Progenitor cell of endocrine pancreas (in vitro differentiated cells): ENCODE results near the gene MRPL23. TPM values are rescaled to one million over a fixed set of nuclear protein-coding genes. Genes with fewer than 3 reads are reported as not detected.
A peak's percentile ranks its signal among the peaks of the same experiment; 100 is the strongest.

Source experiments
- DNase-seq: peaks from one replicate; pipeline ENCODE4 v3.0.0; 2021; ENCODE audit warnings: low spot score; ENCODE audit not compliant: unreplicated experiment
- H3K27ac Mint-ChIP-seq: 2 replicates; pipeline ENCODE4 v1.8.0; 2021; ENCODE audit warnings: mild to moderate bottlenecking, moderate library complexity, mixed read lengths
- H3K27me3 Mint-ChIP-seq: 2 replicates; pipeline ENCODE4 v1.8.0; 2021; ENCODE audit warnings: mixed read lengths
- H3K36me3 Mint-ChIP-seq: 2 replicates; pipeline ENCODE4 v1.8.0; 2022; ENCODE audit warnings: mixed read lengths; ENCODE audit not compliant: insufficient read depth
- H3K4me1 Mint-ChIP-seq: 2 replicates; pipeline ENCODE4 v1.8.0; 2021; ENCODE audit warnings: low read depth, mixed read lengths
- H3K4me3 Mint-ChIP-seq: 2 replicates; pipeline ENCODE4 v1.8.0; 2021; ENCODE audit warnings: low read depth, mild to moderate bottlenecking, moderate library complexity, mixed read lengths
- H3K9me3 Mint-ChIP-seq: 2 replicates; pipeline ENCODE4 v1.8.0; 2021; ENCODE audit warnings: low read depth, mixed read lengths
- CTCF ChIP-seq: fragments of 200-600 bp; sonication (generic); IDR thresholded peaks from one replicate; pipeline ENCODE4 v1.5.0; 2021; ENCODE audit warnings: antibody characterized with exemption, mild to moderate bottlenecking; ENCODE audit not compliant: unreplicated experiment
- total RNA-seq: library from RNA; stranded (reverse); gene quantifications from 2 replicates; pipeline ENCODE4 v1.2.1, GENCODE V29; 2021

MRPL23 gene
- total RNA-seq, 1 donor from 2014 or later: 38.1 TPM

DNA sequence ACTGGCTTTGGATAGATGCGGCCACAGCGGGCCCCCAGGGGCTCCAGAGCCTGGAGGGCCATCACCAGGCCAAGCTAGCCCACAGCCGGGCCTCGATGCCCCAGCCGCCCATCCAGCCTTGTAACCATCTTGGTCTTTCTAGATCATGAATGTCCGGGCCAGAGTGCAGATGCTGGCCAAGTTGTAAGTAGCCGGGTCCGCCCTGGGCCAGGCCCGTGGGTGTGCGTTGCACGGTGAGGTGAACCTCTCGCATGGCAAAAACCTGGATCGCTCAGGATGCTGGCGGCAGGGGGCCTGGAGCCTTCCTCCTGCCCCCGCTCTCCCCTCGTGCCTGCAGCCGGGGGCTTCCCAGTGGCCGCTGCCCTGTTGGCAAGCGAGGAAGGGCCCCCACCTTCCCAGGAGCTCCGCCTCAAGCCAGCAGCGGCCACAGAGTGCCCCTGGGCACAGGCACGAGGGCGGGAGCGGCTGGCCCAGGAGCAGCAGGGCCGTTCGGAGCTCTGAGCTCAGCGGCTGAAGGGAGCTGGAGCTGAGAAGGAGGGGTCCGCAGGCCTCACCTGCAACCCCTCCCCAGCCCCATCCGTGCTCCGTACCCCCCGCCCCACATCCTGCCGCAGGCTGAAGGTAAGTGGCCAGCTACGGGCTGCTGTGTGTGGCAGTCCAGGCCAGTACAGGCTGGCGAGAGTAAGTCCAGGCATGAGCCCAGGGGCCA lies 10.9 kb upstream of the MRPL23 start:
- peak; percentile 3 for DNase-seq
- Mint-ChIP-seq H3K9me3 (no peaks in the 10 kb centered on the region), H3K4me3 (no peak overlapping the region), H3K4me1 (no peaks in the 10 kb centered on the region), H3K27ac (no peak overlapping the region), H3K36me3 (no peaks in the 10 kb centered on the region), H3K27me3 (peaks cover 25% of the 10 kb centered on the region)
- TF ChIP-seq CTCF: no peak

DNA sequence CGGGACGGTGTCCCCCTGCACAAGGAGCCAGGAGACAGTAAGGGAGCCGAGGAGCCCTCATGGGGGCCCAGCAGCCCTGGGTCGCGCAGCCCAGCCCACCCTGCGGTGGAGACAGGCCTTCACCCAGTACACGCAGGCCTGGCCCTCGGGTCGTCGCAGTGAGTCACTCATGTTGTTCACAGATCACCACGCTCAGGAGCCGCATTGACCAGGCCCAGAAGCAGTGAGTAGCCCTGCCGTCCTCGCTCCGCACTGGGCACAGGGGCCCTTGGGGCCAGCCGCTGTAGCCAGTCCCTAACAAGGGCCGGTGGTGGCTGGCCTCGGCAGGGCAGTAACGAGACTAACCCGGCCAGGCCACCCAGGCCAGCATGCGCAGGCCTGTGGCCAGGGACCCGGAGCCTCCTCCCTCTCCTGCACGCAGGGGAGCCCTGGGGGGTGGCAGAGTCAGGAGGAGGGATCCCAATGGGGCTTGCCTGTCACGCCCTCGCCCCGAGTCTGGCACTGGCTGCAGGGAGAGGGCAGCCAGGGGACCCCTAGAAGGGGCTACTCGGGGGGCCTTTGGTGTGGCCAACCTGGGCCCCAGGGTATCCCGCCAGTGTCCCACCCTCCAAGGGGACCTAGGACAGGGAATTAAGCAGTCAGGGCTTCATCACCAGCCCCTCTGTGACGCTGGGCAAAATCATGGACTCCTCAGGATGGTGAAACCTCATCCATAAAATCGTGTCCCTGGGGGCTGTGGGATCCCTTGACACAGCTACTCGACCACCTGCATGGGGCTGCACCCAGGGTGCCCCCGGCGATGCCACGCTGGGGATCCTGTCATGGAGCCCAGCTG lies 10.1 kb upstream of the MRPL23 start:
- H3K9me3 Mint-ChIP-seq: no peaks in the 10 kb centered on the region
- peaks cover 18% of the 10 kb centered on the region for H3K27me3 Mint-ChIP-seq
- no peaks in the 10 kb centered on the region for H3K36me3 Mint-ChIP-seq
- no peak overlapping the region for H3K27ac Mint-ChIP-seq
- H3K4me1 Mint-ChIP-seq: no peaks in the 10 kb centered on the region
- DNase-seq: peak; percentile 6
- no peak for TF ChIP-seq CTCF
- no peak overlapping the region for H3K4me3 Mint-ChIP-seq

DNA sequence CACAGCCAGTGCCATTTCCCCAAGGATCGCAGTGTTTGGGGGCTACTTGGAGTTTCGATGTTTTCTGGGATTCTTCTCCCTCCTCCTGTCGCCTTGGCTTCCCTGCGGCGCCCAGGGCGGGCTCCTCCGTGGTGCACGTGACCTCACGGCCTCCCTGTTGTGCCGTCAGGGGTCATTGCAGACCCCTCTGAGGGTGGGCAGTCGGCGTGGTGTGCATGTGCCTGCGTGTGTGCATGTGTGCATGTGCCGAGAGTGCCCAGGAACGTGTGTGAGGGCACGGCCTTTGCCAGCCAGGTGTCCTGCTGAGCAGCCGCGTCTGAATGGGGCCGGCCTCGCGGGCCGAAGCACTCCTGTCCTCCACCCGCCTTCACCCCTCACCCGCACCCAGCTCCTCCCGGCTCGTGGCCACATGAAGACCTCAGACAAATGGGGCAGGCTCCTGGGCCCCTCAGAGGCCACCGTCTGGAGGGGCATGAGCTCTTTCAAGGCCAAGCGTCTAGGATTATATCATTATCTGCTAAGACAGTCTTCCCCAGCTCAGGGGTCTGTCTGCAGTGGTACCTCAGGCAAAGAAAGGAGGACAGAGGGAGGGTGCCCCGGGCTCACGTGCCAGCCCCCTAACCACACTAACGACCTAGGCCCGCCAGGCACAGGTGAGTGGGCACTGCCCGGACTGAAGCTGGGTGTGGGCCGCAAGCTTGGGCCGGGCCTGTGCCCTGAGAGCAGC lies 9.4 kb upstream of the MRPL23 start:
- H3K36me3 Mint-ChIP-seq: no peaks in the 10 kb centered on the region
- no peak overlapping the region for H3K27ac Mint-ChIP-seq
- TF ChIP-seq CTCF: no peak
- no peaks in the 10 kb centered on the region for H3K9me3 Mint-ChIP-seq
- peak; percentile 7 for DNase-seq
- H3K4me1 Mint-ChIP-seq: no peaks in the 10 kb centered on the region
- H3K4me3 Mint-ChIP-seq: no peak overlapping the region
- H3K27me3 Mint-ChIP-seq: peaks cover 16% of the 10 kb centered on the region

- H3K4me3 Mint-ChIP-seq: no peak overlapping the region
- H3K36me3 Mint-ChIP-seq: no peaks in the 10 kb centered on the region
- peak; percentile 6 for DNase-seq
- H3K27me3 Mint-ChIP-seq: peaks cover 9% of the 10 kb centered on the region
- H3K27ac Mint-ChIP-seq: no peak overlapping the region
- H3K9me3 Mint-ChIP-seq: no peaks in the 10 kb centered on the region
- H3K4me1 Mint-ChIP-seq: no peaks in the 10 kb centered on the region
- TF ChIP-seq CTCF: no peak
Measured at GRCh38 chr11:1938343-1939005, 8.7 kb upstream of the MRPL23 start.
